CD8-positive, alpha-beta memory T cell (primary cell): ENCODE measurements around the gene CDH23. TPM values are rescaled to one million over a fixed set of nuclear protein-coding genes. Genes with fewer than 3 reads are reported as not detected.

Experiments
- CTCF ChIA-PET: fragments of 350-600 bp; sonication (Branson Sonifier 250); formaldehyde crosslinking; loops from one replicate; lab custom pipeline; 2021; ENCODE audit warnings: antibody characterized with exemption; lab: Charles Lee
- POLR2A ChIA-PET: fragments of 350-600 bp; sonication (Branson Sonifier 250); formaldehyde crosslinking; loops from one replicate; lab custom pipeline; 2021; ENCODE audit warnings: antibody characterized with exemption; lab: Charles Lee
- DNase-seq, 5 donors: peaks; one replicate each; pipeline versions ENCODE4 v3.0.0 to v3.0.0-alpha.2; 2020 to 2022; ENCODE audit warnings: mixed read lengths in 1 of 5
- H3K27ac ChIP-seq: one replicate; pipeline ENCODE4 v1.7.0; 2013; ENCODE audit warnings: low read depth, mild to moderate bottlenecking, low read length, moderate library complexity
- H3K27me3 ChIP-seq: 2 replicates; pipeline ENCODE4 v1.7.0; 2013; ENCODE audit warnings: low read length, mild to moderate bottlenecking; ENCODE audit not compliant: insufficient read depth, poor library complexity, severe bottlenecking
- H3K36me3 ChIP-seq: 2 replicates; pipeline ENCODE4 v1.7.0; 2013; ENCODE audit warnings: mild to moderate bottlenecking, low read length, moderate library complexity; ENCODE audit not compliant: insufficient read depth
- H3K4me1 ChIP-seq: 2 replicates; pipeline ENCODE4 v1.7.0; 2013; ENCODE audit warnings: mild to moderate bottlenecking, low read length, moderate library complexity; ENCODE audit not compliant: insufficient read depth
- H3K4me3 ChIP-seq: 2 replicates; pipeline ENCODE4 v1.7.0; 2013; ENCODE audit warnings: mild to moderate bottlenecking, low read length
- H3K9me3 ChIP-seq: 2 replicates; pipeline ENCODE4 v1.7.0; 2013; ENCODE audit warnings: mild to moderate bottlenecking, low read length
- H3K27ac Mint-ChIP-seq, 8 donors: one replicate each; pipeline ENCODE4 v1.8.0; 2020 to 2021; ENCODE audit warnings: mixed read lengths in 8 of 8, mild to moderate bottlenecking in 6 of 8, inconsistent platforms in 3 of 8, moderate library complexity in 3 of 8
- H3K27me3 Mint-ChIP-seq, 2 donors: one replicate each; pipeline ENCODE4 v1.8.0; 2020 to 2021; ENCODE audit warnings: mixed read lengths in 2 of 2, mild to moderate bottlenecking in 1 of 2, moderate library complexity in 1 of 2
- H3K36me3 Mint-ChIP-seq, 3 donors: one replicate each; pipeline ENCODE4 v1.8.0; 2020 to 2021; ENCODE audit warnings: mixed read lengths in 3 of 3, inconsistent platforms in 1 of 3, mild to moderate bottlenecking in 1 of 3
- H3K4me1 Mint-ChIP-seq, 3 donors: one replicate each; pipeline ENCODE4 v1.8.0; 2020 to 2021; ENCODE audit warnings: mixed read lengths in 3 of 3, inconsistent platforms in 1 of 3, mild to moderate bottlenecking in 1 of 3
- H3K4me3 Mint-ChIP-seq, 7 donors: one replicate each; pipeline ENCODE4 v1.8.0; 2020 to 2021; ENCODE audit warnings: mixed read lengths in 7 of 7, mild to moderate bottlenecking in 6 of 7, moderate library complexity in 4 of 7, inconsistent platforms in 2 of 7
- H3K9me3 Mint-ChIP-seq, 5 donors: one replicate each; pipeline ENCODE4 v1.8.0; 2020 to 2022; ENCODE audit warnings: mixed read lengths in 5 of 5, mild to moderate bottlenecking in 3 of 5, moderate library complexity in 2 of 5, inconsistent platforms in 1 of 5
- polyA plus RNA-seq: library from polyadenylated mRNA; unstranded; fragments of 300-500 nt; fragmentation: Illumina TruSeq; gene quantifications from one replicate; pipeline ENCODE4 v1.2.3, GENCODE V29; 2021
- total RNA-seq, 2 experiments: library from RNA; stranded (reverse); gene quantifications; one replicate each; pipeline ENCODE4 v1.2.3, GENCODE V29; 2021

The CDH23 gene
- total and polyA plus RNA-seq, 3 experiments from 2014 or later = 0.74 to 2.0 (median 0.78) TPM

DNA sequence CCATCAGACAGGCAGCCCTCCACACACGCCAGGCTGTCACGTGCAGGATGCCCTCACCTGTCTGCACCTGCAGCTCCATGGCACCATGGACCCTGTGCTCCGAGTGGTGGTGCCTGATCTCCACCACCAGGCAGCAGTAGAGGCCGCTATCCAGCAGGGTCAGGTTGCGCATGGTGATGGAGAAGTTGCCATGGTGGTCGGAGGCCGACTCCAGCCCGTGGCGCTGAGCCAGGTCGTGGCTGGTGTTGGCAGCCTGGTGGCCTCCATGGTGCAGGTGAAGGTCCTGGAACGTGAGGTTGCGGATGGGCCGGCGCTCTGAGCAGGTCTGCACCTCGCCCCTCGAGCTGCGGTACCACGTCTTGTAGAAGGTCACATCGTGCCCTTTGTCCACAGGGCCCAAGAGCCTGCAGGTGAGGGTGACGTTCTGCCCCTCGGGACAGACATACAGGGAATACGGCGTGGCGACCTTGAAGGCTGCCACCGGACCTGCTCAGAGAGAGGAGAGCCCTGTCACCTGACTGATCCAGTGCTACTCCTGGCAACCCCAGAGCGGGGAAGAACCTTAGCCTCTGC is 364.9 kb downstream of the CDH23 start:
- no peak overlapping the region for H3K4me3 ChIP-seq
- Mint-ChIP-seq H3K27ac (peak overlapping the region; percentile 83 to 96 (median 89)), H3K36me3 (peaks cover 0 to 84% (median 15%) of the 10 kb centered on the region in 3 donors), H3K4me3 (peak overlapping the region in 5 of 7 donors; percentile 29 to 72 (median 48)), H3K4me1 (peaks cover 80 to 93% (median 88%) of the 10 kb centered on the region in 3 donors), H3K27me3 (no peaks in the 10 kb centered on the region), H3K9me3 (no peaks in the 10 kb centered on the region)
- no peaks in the 10 kb centered on the region for H3K9me3 ChIP-seq
- ChIA-PET POLR2A (interaction anchor here (1.2 kb wide), 1 partner anchor 13 kb away, joined by 4 read pairs; no protein-coding TSS in a partner anchor), CTCF (interaction anchor here (0.7 to 3.8 kb wide), 6 partner anchors 9 to 54 kb away, joined by 3 to 28 read pairs (median 5); partner anchors contain the start of gene VSIR)
- H3K4me1 ChIP-seq = peaks cover 93% of the 10 kb centered on the region
- H3K27me3 ChIP-seq = no peaks in the 10 kb centered on the region
- H3K36me3 ChIP-seq = peaks cover 40% of the 10 kb centered on the region
- H3K27ac ChIP-seq = no peak overlapping the region
- DNase-seq = no peak

- Mint-ChIP-seq H3K27me3 (no peaks in the 10 kb centered on the region), H3K36me3 (peaks cover 0 to 89% (median 15%) of the 10 kb centered on the region in 3 donors), H3K27ac (peak overlapping the region; percentile 54 to 96 (median 88)), H3K4me3 (peak overlapping the region in 6 of 7 donors; percentile 15 to 76 (median 40)), H3K4me1 (peaks cover 80 to 93% (median 88%) of the 10 kb centered on the region in 3 donors), H3K9me3 (no peaks in the 10 kb centered on the region)
- ChIA-PET POLR2A (interaction anchor here (1.2 kb wide), 1 partner anchor 14 kb away, joined by 4 read pairs; no protein-coding TSS in a partner anchor), CTCF (interaction anchor here (0.7 to 3.8 kb wide), 8 partner anchors 10 to 54 kb away, joined by 3 to 28 read pairs (median 4); partner anchors contain the start of gene VSIR)
- H3K36me3 ChIP-seq = peaks cover 40% of the 10 kb centered on the region
- DNase-seq = no peak
- no peak overlapping the region for H3K27ac ChIP-seq
- no peaks in the 10 kb centered on the region for H3K27me3 ChIP-seq
- H3K4me3 ChIP-seq = no peak overlapping the region
- no peaks in the 10 kb centered on the region for H3K9me3 ChIP-seq
- H3K4me1 ChIP-seq = peaks cover 93% of the 10 kb centered on the region
Observed at GRCh38 chr10:71762324-71762723, 365.6 kb downstream of the CDH23 start.

DNA sequence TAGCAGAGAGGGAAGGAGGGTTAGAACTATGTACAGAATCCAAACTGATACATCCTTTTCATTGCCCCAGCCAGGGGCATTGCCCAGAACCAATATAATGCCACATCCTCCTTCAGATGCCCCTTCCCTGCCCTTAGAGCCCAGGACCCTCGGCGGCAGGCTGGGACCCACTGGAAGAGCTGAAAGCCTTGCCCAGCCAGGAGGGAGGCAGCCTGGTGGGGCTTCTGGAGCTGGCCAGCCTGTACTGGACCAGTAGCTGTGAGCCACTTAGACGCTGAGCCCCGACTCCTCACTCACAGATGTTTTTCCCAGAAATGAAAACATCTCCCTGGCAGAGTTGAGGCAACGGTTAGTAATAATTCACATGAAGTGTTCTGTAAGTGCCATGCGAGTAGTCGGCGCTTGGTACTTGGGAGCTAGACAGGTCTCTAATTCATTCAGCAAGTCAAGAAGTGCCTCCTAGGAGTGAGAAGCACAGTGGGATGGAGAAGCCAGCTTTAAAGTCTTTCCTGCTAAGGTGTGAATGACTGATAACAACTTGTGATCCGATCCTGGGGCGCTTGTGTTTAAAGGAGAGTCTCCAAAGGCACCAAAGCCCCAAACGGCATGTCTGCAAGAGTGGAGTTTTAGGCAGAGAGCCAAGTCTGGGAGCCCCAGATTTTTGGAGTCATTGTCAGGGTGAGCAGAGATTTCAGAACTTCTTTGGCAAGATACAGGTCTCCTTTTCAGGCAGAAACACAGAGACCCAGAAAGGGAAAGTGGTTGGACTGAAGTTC is 366.8 kb downstream of the CDH23 start:
- no peaks in the 10 kb centered on the region for H3K9me3 ChIP-seq
- H3K4me3 ChIP-seq = no peak overlapping the region
- ChIA-PET POLR2A (interaction anchor here (1.1 to 1.6 kb wide), 3 partner anchors 10 to 23 kb away, joined by 3 to 4 read pairs (median 4); partner anchors contain the start of gene VSIR), CTCF (interaction anchor here (0.8 to 3.8 kb wide), 7 partner anchors 10 to 67 kb away, joined by 3 to 28 read pairs (median 4); partner anchors contain the start of gene VSIR)
- H3K4me1 ChIP-seq = peaks cover 93% of the 10 kb centered on the region
- no peak for DNase-seq
- no peaks in the 10 kb centered on the region for H3K9me3 Mint-ChIP-seq
- peaks cover 0 to 89% (median 16%) of the 10 kb centered on the region in 3 donors for H3K36me3 Mint-ChIP-seq
- H3K27me3 Mint-ChIP-seq = no peaks in the 10 kb centered on the region
- peak overlapping the region; percentile 61 to 99 (median 88) for H3K27ac Mint-ChIP-seq
- H3K27ac ChIP-seq = no peak overlapping the region
- peaks cover 40% of the 10 kb centered on the region for H3K36me3 ChIP-seq
- H3K4me3 Mint-ChIP-seq = peak overlapping the region in 6 of 7 donors; percentile 20 to 74 (median 50)
- peaks cover 80 to 93% (median 88%) of the 10 kb centered on the region in 3 donors for H3K4me1 Mint-ChIP-seq
- H3K27me3 ChIP-seq = no peaks in the 10 kb centered on the region

DNA sequence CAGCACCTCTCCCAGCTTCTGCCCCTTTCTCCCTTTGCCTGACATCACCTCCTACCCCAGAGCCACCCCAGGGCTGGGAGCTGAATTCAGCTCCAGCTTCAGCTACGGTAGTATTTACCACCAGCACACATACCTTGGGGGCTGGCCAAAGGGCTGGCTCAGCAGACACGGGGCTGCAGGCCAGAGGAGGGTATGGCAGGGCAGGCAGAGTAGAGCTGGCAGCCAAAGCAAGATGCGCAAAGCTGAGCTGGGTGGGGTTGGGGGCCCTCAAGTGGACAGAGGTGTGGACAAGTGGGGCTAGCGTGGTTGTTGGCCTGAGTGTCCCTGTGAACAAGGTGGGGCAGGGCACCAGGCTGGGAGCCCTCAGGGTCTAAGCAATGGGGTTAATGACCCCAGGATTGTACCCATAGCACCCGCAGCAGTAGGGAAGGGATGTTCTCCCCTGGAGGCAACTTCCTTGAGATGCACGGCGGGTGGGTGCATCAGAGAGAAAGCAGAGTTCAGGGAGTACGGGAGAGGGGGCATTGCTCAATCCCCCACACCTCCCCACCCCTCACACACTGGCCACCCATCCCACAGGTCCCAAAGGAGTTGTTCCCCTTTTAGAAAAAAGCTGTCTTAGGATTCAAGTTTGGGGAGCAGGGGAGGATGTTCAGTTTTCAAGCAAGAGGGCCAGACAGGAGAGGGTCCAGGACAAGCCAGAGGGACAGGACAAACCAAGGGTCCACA is 368.6 kb downstream of the CDH23 start:
- Histone ChIP-seq H3K27ac (no peak overlapping the region), H3K36me3 (peaks cover 46% of the 10 kb centered on the region), H3K4me3 (no peak overlapping the region), H3K27me3 (no peaks in the 10 kb centered on the region), H3K4me1 (peaks cover 98% of the 10 kb centered on the region), H3K9me3 (no peaks in the 10 kb centered on the region)
- Mint-ChIP-seq H3K36me3 (peaks cover 0 to 88% (median 23%) of the 10 kb centered on the region in 3 donors), H3K4me1 (peaks cover 92 to 100% (median 98%) of the 10 kb centered on the region in 3 donors), H3K4me3 (peak overlapping the region in 5 of 7 donors; percentile 44 to 53 (median 50)), H3K27ac (peak overlapping the region; percentile 83 to 99 (median 90)), H3K27me3 (no peaks in the 10 kb centered on the region), H3K9me3 (no peaks in the 10 kb centered on the region)
- no peak for DNase-seq
- ChIA-PET POLR2A (interaction anchor here (1.1 to 1.4 kb wide), 3 partner anchors 16 to 44 kb away, joined by 3 to 4 read pairs (median 4); no protein-coding TSS in a partner anchor), CTCF (interaction anchor here (0.9 to 3.8 kb wide), 7 partner anchors 9 to 195 kb away, joined by 3 to 28 read pairs (median 3); partner anchors contain the start of gene VSIR)

DNA sequence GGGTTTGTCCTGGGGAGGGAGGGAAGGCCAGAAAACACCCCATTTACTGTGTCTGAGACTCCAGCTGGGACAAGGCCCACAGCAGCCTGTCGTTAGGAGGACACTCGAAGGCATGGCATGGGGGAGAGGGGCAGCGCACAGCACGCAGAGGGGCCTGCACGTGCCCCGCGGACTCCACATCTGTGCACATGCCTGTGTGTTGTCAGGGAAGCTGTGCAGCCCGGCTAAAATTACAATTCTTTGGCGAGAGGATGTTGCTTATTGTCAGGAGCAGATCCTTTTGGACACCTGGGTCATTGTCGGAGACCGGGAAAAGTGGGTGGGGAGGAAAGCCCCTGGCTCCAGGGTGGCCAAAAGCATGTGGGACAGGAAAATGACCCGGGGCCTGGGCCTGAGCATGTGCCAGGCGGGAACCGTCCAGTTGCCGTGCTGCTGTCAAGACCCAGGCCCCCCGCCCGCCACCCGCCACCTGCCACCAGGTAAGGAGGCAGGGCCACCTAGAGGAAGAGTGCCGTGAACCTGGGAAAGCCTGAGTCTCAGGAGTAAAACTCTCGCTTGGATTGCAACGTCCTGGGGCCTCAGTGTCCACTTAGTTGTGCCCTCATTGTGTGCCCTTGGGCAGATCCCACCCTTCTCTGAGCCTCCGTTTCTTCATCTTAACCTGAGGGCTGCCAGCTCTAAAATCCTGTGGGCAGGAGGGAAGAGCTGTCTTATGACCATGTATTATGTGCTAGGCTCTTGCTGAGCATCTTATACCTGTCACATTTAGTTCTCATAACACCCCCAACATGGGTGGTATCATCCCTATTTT is 369.4 kb downstream of the CDH23 start:
- H3K9me3 ChIP-seq = no peaks in the 10 kb centered on the region
- no peak for DNase-seq
- Mint-ChIP-seq H3K4me1 (peaks cover 90 to 100% (median 98%) of the 10 kb centered on the region in 3 donors), H3K27me3 (no peaks in the 10 kb centered on the region), H3K4me3 (peak overlapping the region; percentile 33 to 91 (median 78)), H3K36me3 (peaks cover 0 to 82% (median 19%) of the 10 kb centered on the region in 3 donors), H3K9me3 (no peaks in the 10 kb centered on the region), H3K27ac (peak overlapping the region; percentile 92 to 100 (median 97))
- ChIA-PET POLR2A (interaction anchor here (1.0 to 3.9 kb wide), 8 partner anchors 9 to 45 kb away, joined by 3 to 26 read pairs (median 4); no protein-coding TSS in a partner anchor), CTCF (interaction anchor here (1.0 to 3.2 kb wide), 11 partner anchors 9 to 196 kb away, joined by 3 to 22 read pairs (median 7); no protein-coding TSS in a partner anchor)
- H3K27me3 ChIP-seq = no peaks in the 10 kb centered on the region
- no peak overlapping the region for H3K4me3 ChIP-seq
- peaks cover 98% of the 10 kb centered on the region for H3K4me1 ChIP-seq
- no peak overlapping the region for H3K27ac ChIP-seq
- H3K36me3 ChIP-seq = peaks cover 39% of the 10 kb centered on the region

DNA sequence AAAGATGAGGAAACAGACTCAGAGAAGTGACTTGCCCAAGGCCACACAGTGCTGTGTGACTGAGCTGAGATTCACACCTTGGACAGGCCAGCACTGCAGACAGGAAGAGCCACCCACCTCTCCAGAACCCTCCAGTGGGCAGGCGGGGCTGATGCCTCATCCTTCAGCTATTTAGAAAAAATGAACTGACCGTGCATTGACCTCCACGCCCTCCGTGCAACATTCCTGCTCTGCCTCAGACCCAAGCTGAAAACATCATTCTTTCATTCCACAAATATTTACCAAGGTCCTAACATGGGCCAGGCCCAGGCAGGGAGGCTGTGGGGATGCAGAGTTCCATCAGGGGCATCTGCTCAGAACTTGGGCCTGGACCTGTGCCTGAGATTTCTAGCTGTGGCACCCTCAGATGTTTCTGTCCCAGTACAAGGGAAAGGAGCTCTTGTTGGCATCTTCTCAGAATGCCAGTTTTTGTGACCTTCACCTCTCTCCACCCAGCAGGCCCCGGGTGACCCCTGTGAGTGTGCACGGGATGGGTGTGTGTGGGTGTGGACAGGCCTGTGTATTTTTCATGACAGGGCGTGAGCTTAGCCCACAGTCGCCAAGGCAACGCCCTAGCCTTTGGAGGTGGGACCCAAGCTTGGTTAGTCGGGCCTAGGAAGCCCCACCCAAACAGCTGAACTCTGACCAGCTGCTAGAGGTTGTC is 370.1 kb downstream of the CDH23 start:
- Histone ChIP-seq H3K4me3 (peak overlapping the region; percentile 18), H3K4me1 (peaks cover 97% of the 10 kb centered on the region), H3K27ac (peak overlapping the region; percentile 45), H3K36me3 (peaks cover 32% of the 10 kb centered on the region), H3K27me3 (no peaks in the 10 kb centered on the region), H3K9me3 (no peaks in the 10 kb centered on the region)
- H3K27me3 Mint-ChIP-seq = no peaks in the 10 kb centered on the region
- H3K9me3 Mint-ChIP-seq = no peaks in the 10 kb centered on the region
- ChIA-PET POLR2A (interaction anchor here (1.0 to 3.9 kb wide), 8 partner anchors 10 to 39 kb away, joined by 3 to 26 read pairs (median 5); no protein-coding TSS in a partner anchor), CTCF (interaction anchor here (1.2 to 3.2 kb wide), 12 partner anchors 10 to 69 kb away, joined by 3 to 22 read pairs (median 8); no protein-coding TSS in a partner anchor)
- H3K4me1 Mint-ChIP-seq = peaks cover 91 to 100% (median 98%) of the 10 kb centered on the region in 3 donors
- H3K4me3 Mint-ChIP-seq = peak overlapping the region; percentile 67 to 91 (median 78)
- peaks cover 0 to 78% (median 14%) of the 10 kb centered on the region in 3 donors for H3K36me3 Mint-ChIP-seq
- DNase-seq = peak in 2 of 5 donors; percentile 48 to 70
- H3K27ac Mint-ChIP-seq = peak overlapping the region; percentile 92 to 100 (median 97)
